Bronchial epithelial cell (primary cell): ENCODE measurements around the gene LYST. TPM values are rescaled to one million over a fixed set of nuclear protein-coding genes. Genes with fewer than 3 reads are reported as not detected.
"Not testable (repeated sequence)": the region's sequence is repeated elsewhere in the genome, so short reads cannot be mapped to it uniquely, and the experiment has no call there.

ENCODE experiments used
- DNase-seq: peaks from one replicate; pipeline ENCODE4 v3.0.0-alpha.2; 2010; ENCODE audit warnings: low read depth
- FAIRE-seq: peaks from 2 replicates; lab custom pipeline; 2011; peaks lifted over from hg19 to GRCh38; lab: Jason Lieb, UNC
- H3K27me3 ChIP-seq: 2 replicates; pipeline ENCODE4 v1.5.1; 2011; ENCODE audit warnings: low read length; ENCODE audit not compliant: control insufficient read depth, insufficient read depth
- H3K36me3 ChIP-seq: 2 replicates; pipeline ENCODE4 v1.5.1; 2011; ENCODE audit warnings: low read length; ENCODE audit not compliant: control insufficient read depth, insufficient read depth
- H3K4me3 ChIP-seq: 2 replicates; pipeline ENCODE4 v1.5.1; 2011; ENCODE audit warnings: mild to moderate bottlenecking, low read depth, low read length, control low read depth
- CTCF ChIP-seq: IDR thresholded peaks from 2 replicates; pipeline ENCODE4 v1.5.1; 2011; ENCODE audit warnings: mild to moderate bottlenecking, moderate library complexity, low read length, control low read depth, inconsistent platforms; ENCODE audit not compliant: insufficient read depth, severe bottlenecking
- total RNA-seq: library from RNA; depleted of rRNA; stranded (reverse); fragments of >200 nt; gene quantifications from 2 replicates; pipeline ENCODE4 v1.2.1, GENCODE V29; 2014

Gene LYST
- 14.0 and 19.6 TPM in 2 replicates for total RNA-seq

GRCh38 chr1:235866205-235866912 is at the start of gene LYST:
LYST (minus strand) TSS chr1:235866906; CDS start chr1:235830417, 36,489 bp downstream.
- Histone ChIP-seq H3K4me3 (peak within 1 kb of the TSS; percentile 83), H3K36me3 (no peaks in the 10 kb centered on the region), H3K27me3 (no peaks in the 10 kb centered on the region)
- no peak for FAIRE-seq
- peak; percentile 50 for DNase-seq
- peak; percentile 68 for TF ChIP-seq CTCF

GRCh38 chr1:235915489-235915888 is 48.8 kb upstream of the LYST start:
- not testable (repeated sequence) for FAIRE-seq, H3K4me3 ChIP-seq, H3K36me3 ChIP-seq, H3K27me3 ChIP-seq, DNase-seq

GRCh38 chr1:235913311-235913710 is 46.6 kb upstream of the LYST start:
- no peak for FAIRE-seq

GRCh38 chr1:235911876-235912275 is 45.2 kb upstream of the LYST start:
- DNase-seq (no peak), FAIRE-seq (no peak)
- Histone ChIP-seq H3K4me3 (no peak overlapping the region), H3K36me3 (no peaks in the 10 kb centered on the region), H3K27me3 (no peaks in the 10 kb centered on the region)
- TF ChIP-seq CTCF, result no peak

More at GRCh38 chr1:235913311-235913710, 46.6 kb upstream of the LYST start:
- Histone ChIP-seq H3K36me3 (no peaks in the 10 kb centered on the region), H3K4me3 (no peak overlapping the region), H3K27me3 (no peaks in the 10 kb centered on the region)
- no peak for TF ChIP-seq CTCF
- DNase-seq, result peak; percentile 59

GRCh38 chr1:235911300-235911662 is 44.6 kb upstream of the LYST start:
- no peak for TF ChIP-seq CTCF
- Histone ChIP-seq H3K4me3 (no peak overlapping the region), H3K27me3 (no peaks in the 10 kb centered on the region), H3K36me3 (no peaks in the 10 kb centered on the region)
- DNase-seq, result no peak
- FAIRE-seq, result no peak

- Histone ChIP-seq H3K4me3 (no peak overlapping the region), H3K36me3 (no peaks in the 10 kb centered on the region), H3K27me3 (no peaks in the 10 kb centered on the region)
- FAIRE-seq, result no peak
- no peak for TF ChIP-seq CTCF
- peak; percentile 98 for DNase-seq
These were observed 43.9 kb upstream of the LYST start for GRCh38 chr1:235910357-235911299.
